A549 (cell line): ENCODE data around the gene BCAS3. TPM values are rescaled to one million over a fixed set of nuclear protein-coding genes. Genes with fewer than 3 reads are reported as not detected.

Experiments
- ATAC-seq, 2 experiments: fragments of 200-7000 bp in 1 of 2; fragments of >200 bp in 1 of 2; cut with Nextera tagmentation in 1 of 2; cut with Tn5 transposase in 1 of 2; 3 replicates each; pipeline versions ENCODE4 v1.8.0 to v1.9.1; 2018 to 2020; ENCODE audit warnings: mild to moderate bottlenecking in 1 of 2, moderate library complexity in 1 of 2
- CTCF ChIA-PET: fragments of 300-600 bp; sonication (Branson Sonifier 250); formaldehyde crosslinking; extraction: SDS; loops from one replicate; lab custom pipeline; 2021; ENCODE audit warnings: antibody characterized with exemption, inconsistent platforms; lab: Yijun Ruan, JAX
- POLR2A ChIA-PET: fragments of 350-600 bp; formaldehyde crosslinking; extraction: SDS; loops from one replicate; lab custom pipeline; 2021; ENCODE audit warnings: antibody characterized with exemption, inconsistent platforms; lab: Yijun Ruan, JAX
- DNase-seq, 2 experiments: peaks; one replicate each; pipeline versions ENCODE4 v3.0.0 to v3.0.0-alpha.2; 2011 to 2016; ENCODE audit warnings: low read depth in 1 of 2, low spot score in 1 of 2
- FAIRE-seq: peaks from 2 replicates; lab custom pipeline; 2011; peaks lifted over from hg19 to GRCh38; lab: Jason Lieb, UNC
- H3K27ac ChIP-seq, 2 experiments: fragments of >200 bp; sonication (Bioruptor Twin); formaldehyde crosslinking; 3 replicates each; pipeline ENCODE4 v1.5.1; 2016 to 2017
- H3K4me1 ChIP-seq: fragments of >200 bp; sonication (Bioruptor Twin); formaldehyde crosslinking; 3 replicates; pipeline ENCODE4 v1.6.1; 2016
- H3K4me2 ChIP-seq: fragments of >200 bp; sonication (Bioruptor Twin); formaldehyde crosslinking; 3 replicates; pipeline ENCODE4 v1.6.1; 2016
- H3K4me3 ChIP-seq: fragments of >200 bp; sonication (Bioruptor Twin); formaldehyde crosslinking; 3 replicates; pipeline ENCODE4 v1.5.1; 2016
- H3K9me3 ChIP-seq: fragments of >200 bp; sonication (Bioruptor Twin); formaldehyde crosslinking; 3 replicates; pipeline ENCODE4 v1.6.1; 2016
- BHLHE40 ChIP-seq: IDR thresholded peaks from 2 replicates; pipeline ENCODE4 v1.6.1; 2012; ENCODE audit warnings: low read depth, low read length, inconsistent platforms
- CBX8 ChIP-seq: fragments of 200-600 bp; sonication (generic); IDR thresholded peaks from 2 replicates; pipeline ENCODE4 v1.6.1; 2016
- CEBPB ChIP-seq, 2 experiments: fragments of >200 bp in 1 of 2; sonication (Bioruptor Twin) in 1 of 2; formaldehyde crosslinking in 1 of 2; IDR thresholded peaks; 2 replicates each; pipeline ENCODE4 v1.6.1; 2012 to 2016
- CHD2 ChIP-seq: fragments of 150-350 bp; IDR thresholded peaks from 2 replicates; pipeline ENCODE4 v1.6.1; 2014; ENCODE audit warnings: low read length; ENCODE audit not compliant: partially characterized antibody
- CHD4 ChIP-seq: fragments of 200-600 bp; sonication (generic); IDR thresholded peaks from 2 replicates; pipeline ENCODE4 v1.6.1; 2016; ENCODE audit warnings: antibody characterized with exemption, mild to moderate bottlenecking, borderline replicate concordance
- ESRRA ChIP-seq: fragments of 150-350 bp; IDR thresholded peaks from 2 replicates; pipeline ENCODE4 v1.6.1; 2014; ENCODE audit warnings: mild to moderate bottlenecking, low read length, borderline replicate concordance
- FOXS1 ChIP-seq: fragments of 250-450 bp; sonication (Bioruptor Pico); IDR thresholded peaks from 2 replicates; pipeline ENCODE4 v1.5.0; 2020; ENCODE audit warnings: mild to moderate bottlenecking, moderate library complexity
- HEYL ChIP-seq: fragments of 250-450 bp; sonication (Bioruptor Pico); IDR thresholded peaks from 2 replicates; pipeline ENCODE4 v1.8.0; 2021; ENCODE audit warnings: mild to moderate bottlenecking, moderate library complexity
- HOXA7 ChIP-seq: fragments of 250-450 bp; sonication (Bioruptor Pico); IDR thresholded peaks from 2 replicates; pipeline ENCODE4 v1.5.0; 2020; ENCODE audit warnings: mild to moderate bottlenecking, moderate library complexity
- HOXB13 ChIP-seq: fragments of 250-450 bp; sonication (Bioruptor Pico); IDR thresholded peaks from 2 replicates; pipeline ENCODE4 v1.5.0; 2020; ENCODE audit warnings: low read depth, mild to moderate bottlenecking, moderate library complexity
- HOXB5 ChIP-seq: fragments of 250-450 bp; sonication (Bioruptor Pico); IDR thresholded peaks from 2 replicates; pipeline ENCODE4 v1.5.0; 2020; ENCODE audit warnings: mild to moderate bottlenecking, moderate library complexity
- KDM1A ChIP-seq: fragments of 200-600 bp; sonication (generic); IDR thresholded peaks from 2 replicates; pipeline ENCODE4 v1.6.1; 2016; ENCODE audit warnings: low read depth, mild to moderate bottlenecking
- MAZ ChIP-seq: fragments of 150-350 bp; IDR thresholded peaks from 2 replicates; pipeline ENCODE4 v1.6.1; 2014; ENCODE audit warnings: antibody characterized with exemption, low read depth, low read length, borderline replicate concordance
- MYC ChIP-seq: IDR thresholded peaks from 2 replicates; pipeline ENCODE4 v1.6.1; 2012; ENCODE audit warnings: mild to moderate bottlenecking, inconsistent platforms, low read length, improper control_type of control experiment, borderline replicate concordance
- NFE2L2 ChIP-seq: fragments of 150-350 bp; conservative IDR thresholded peaks from 2 replicates; pipeline ENCODE4 v1.6.1; 2014; ENCODE audit warnings: low read length
- NPAS2 ChIP-seq: fragments of 250-450 bp; sonication (Bioruptor Pico); IDR thresholded peaks from 2 replicates; pipeline ENCODE4 v1.8.0; 2022; ENCODE audit warnings: mild to moderate bottlenecking, moderate library complexity, borderline replicate concordance
- POLR2AphosphoS2 ChIP-seq: conservative IDR thresholded peaks from 2 replicates; pipeline ENCODE4 v1.6.1; 2012; ENCODE audit warnings: low read length, improper control_type of control experiment, inconsistent platforms
- RARB ChIP-seq: fragments of 250-450 bp; sonication (Bioruptor Pico); IDR thresholded peaks from 2 replicates; pipeline ENCODE4 v1.8.0; 2021; ENCODE audit warnings: mild to moderate bottlenecking, moderate library complexity
- SMC3 ChIP-seq: fragments of >200 bp; sonication (Bioruptor Twin); formaldehyde crosslinking; IDR thresholded peaks from 3 replicates; pipeline ENCODE4 v1.6.1; 2018; ENCODE audit warnings: inconsistent platforms
- SREBF2 ChIP-seq: fragments of 450-650 bp; IDR thresholded peaks from 2 replicates; pipeline ENCODE4 v1.6.1; 2014; ENCODE audit warnings: mild to moderate bottlenecking, moderate library complexity
- ZFP36 ChIP-seq: fragments of 450-650 bp; IDR thresholded peaks from 2 replicates; pipeline ENCODE4 v1.6.1; 2014; ENCODE audit warnings: borderline replicate concordance; ENCODE audit not compliant: partially characterized antibody
- ZNF302 ChIP-seq: fragments of 250-450 bp; sonication (Bioruptor Pico); IDR thresholded peaks from 2 replicates; pipeline ENCODE4 v1.9.0; 2021; ENCODE audit warnings: inconsistent platforms, mild to moderate bottlenecking, moderate library complexity
- ZSCAN20 ChIP-seq: fragments of 250-450 bp; sonication (Bioruptor Pico); IDR thresholded peaks from 2 replicates; pipeline ENCODE4 v1.8.0; 2022; ENCODE audit warnings: mild to moderate bottlenecking, moderate library complexity
- WGBS: methylation state at CpG from one replicate; pipeline ENCODE4 v1.1.6; 2017; ENCODE audit errors: missing lambda C conversion rate; 5-methylcytosine and 5-hydroxymethylcytosine counted together
- polyA plus RNA-seq, 4 experiments: library from polyadenylated mRNA; depleted of rRNA in 3 of 4; stranded (reverse); fragments of >200 nt; fragmentation: RNase III in 1 of 4; extraction: RNeasy Plus Mini Kit Qiagen cat#74134 plus additional on column Dnase treatment in 1 of 4; gene quantifications; 2 replicates in 3 of 4; 3 replicates in 1 of 4; pipeline ENCODE4 v1.2.3, GENCODE V29; 2011 to 2017
- TF ChIP-seq, protein P1 (sequence below): IDR thresholded peaks from 2 replicates; pipeline ENCODE4 v1.6.1; 2012; ENCODE audit warnings: low read depth, borderline replicate concordance
- TF ChIP-seq, protein P2 (sequence below): fragments of >200 bp; sonication (Bioruptor Twin); formaldehyde crosslinking; IDR thresholded peaks from 2 replicates; pipeline ENCODE4 v1.6.1; 2016
- TF ChIP-seq, protein P3 (sequence below): fragments of 450-650 bp; IDR thresholded peaks from 2 replicates; pipeline ENCODE4 v1.6.1; 2014; ENCODE audit warnings: antibody characterized with exemption
- TF ChIP-seq, protein P4 (sequence below): fragments of >200 bp; sonication (Bioruptor Twin); formaldehyde crosslinking; IDR thresholded peaks from 3 replicates; pipeline ENCODE4 v1.6.1; 2016
- TF ChIP-seq, protein P5 (sequence below): IDR thresholded peaks from 2 replicates; pipeline ENCODE4 v1.6.1; 2012

Gene BCAS3
- polyA plus RNA-seq, 2 of the 4 experiments (the other 2 are of a cell fraction), result 14.7 to 43.4 TPM

DNA sequence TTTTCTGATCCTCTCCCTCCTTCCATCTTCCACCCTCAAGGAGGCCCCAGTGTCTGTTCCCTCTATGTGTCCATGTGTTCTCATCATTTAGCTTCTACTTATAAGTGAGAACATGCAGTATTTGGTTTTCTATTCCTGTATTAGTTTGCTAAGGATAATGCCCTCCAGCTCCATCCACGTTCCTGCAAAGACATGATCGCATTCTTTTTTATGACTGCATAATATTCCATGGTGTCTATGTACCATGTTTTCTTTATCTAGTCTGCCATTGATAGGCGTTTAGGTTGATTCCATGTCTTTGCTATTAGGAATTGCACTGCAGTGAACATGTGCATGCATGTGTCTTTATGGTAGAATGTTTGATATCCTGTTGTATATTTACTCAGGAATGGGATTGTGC is 275.1 kb downstream of the BCAS3 start:
- no peak for TF ChIP-seq HOXB5 (CRISPR knock-in tag)
- TF ChIP-seq FOXS1, result no peak
- TF ChIP-seq SREBF2, result no peak
- TF ChIP-seq BHLHE40, result no peak
- TF ChIP-seq, all 56 proteins: peak for 0
- ATAC-seq (no peak), DNase-seq (no peak), FAIRE-seq (no peak)
- H3K9me3 ChIP-seq, result 0 out of 3 replicates have a peak, but pooled peaks cover 2% of the 10 kb centered on the region
- 70% methylated on average over 3 of the region's 3 CpGs for WGBS
- no peak overlapping the region for H3K4me3 ChIP-seq
- no peak overlapping the region for H3K27ac ChIP-seq
- CTCF ChIA-PET, result interaction anchor here (0.8 to 1.4 kb wide), 2 partner anchors 14 to 18 kb away, joined by 3 read pairs; no protein-coding TSS in a partner anchor
- no peak overlapping the region for H3K4me2 ChIP-seq
- no peaks in the 10 kb centered on the region for H3K4me1 ChIP-seq
- POLR2A ChIA-PET, result no interaction called here

DNA sequence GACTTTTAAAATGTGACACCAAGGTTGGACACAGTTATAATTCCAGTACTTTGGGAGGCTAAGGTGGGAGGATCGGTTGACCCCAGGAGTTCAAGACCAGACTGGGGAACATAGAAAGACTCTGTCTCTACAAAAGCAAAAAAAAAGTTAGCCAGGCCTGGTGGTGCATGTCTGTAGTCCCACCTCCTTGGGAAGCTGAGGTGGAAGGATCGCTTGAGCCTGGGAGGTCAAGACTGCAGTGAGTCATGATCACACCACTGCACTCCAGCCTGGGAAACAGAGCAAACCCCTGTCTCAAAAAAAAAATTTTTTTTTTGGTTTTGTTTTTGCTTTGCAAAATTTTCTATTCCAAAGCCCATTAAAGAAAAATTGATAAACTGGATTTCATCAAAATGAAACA is 281.4 kb downstream of the BCAS3 start:
- no peak for ATAC-seq
- peak overlapping the region; percentile 9; the same call in 1 of the 3 replicates for H3K4me2 ChIP-seq
- WGBS, result 78% methylated on average over 2 of the region's 2 CpGs
- ChIA-PET CTCF (no interaction called here), POLR2A (no interaction called here)
- no peak overlapping the region for H3K4me3 ChIP-seq
- TF ChIP-seq SMC3 (no peak), SREBF2 (no peak), NFE2L2 (no peak), ZFP36 (no peak), NPAS2 (CRISPR knock-in tag) (no peak), HOXB13 (CRISPR knock-in tag) (no peak), POLR2AphosphoS2 (no peak), KDM1A (no peak), ESRRA (no peak), MYC (no peak), CHD2 (no peak), HOXA7 (CRISPR knock-in tag) (no peak), MAZ (no peak), RARB (CRISPR knock-in tag) (no peak), CHD4 (no peak), ZNF302 (CRISPR knock-in tag) (no peak), BHLHE40 (no peak), CBX8 (no peak)
- TF ChIP-seq, protein P1, sequence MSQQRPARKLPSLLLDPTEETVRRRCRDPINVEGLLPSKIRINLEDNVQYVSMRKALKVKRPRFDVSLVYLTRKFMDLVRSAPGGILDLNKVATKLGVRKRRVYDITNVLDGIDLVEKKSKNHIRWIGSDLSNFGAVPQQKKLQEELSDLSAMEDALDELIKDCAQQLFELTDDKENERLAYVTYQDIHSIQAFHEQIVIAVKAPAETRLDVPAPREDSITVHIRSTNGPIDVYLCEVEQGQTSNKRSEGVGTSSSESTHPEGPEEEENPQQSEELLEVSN, result no peak
- TF ChIP-seq, protein P2, sequence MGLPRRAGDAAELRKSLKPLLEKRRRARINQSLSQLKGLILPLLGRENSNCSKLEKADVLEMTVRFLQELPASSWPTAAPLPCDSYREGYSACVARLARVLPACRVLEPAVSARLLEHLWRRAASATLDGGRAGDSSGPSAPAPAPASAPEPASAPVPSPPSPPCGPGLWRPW, result no peak
- no peak for FAIRE-seq
- H3K4me1 ChIP-seq, result peaks cover 15% of the 10 kb centered on the region; the same call in 2 of the 3 replicates
- peaks cover 5% of the 10 kb centered on the region; the same call in 2 of the 3 replicates for H3K9me3 ChIP-seq
- DNase-seq, result no peak
- H3K27ac ChIP-seq, result no peak overlapping the region

DNA sequence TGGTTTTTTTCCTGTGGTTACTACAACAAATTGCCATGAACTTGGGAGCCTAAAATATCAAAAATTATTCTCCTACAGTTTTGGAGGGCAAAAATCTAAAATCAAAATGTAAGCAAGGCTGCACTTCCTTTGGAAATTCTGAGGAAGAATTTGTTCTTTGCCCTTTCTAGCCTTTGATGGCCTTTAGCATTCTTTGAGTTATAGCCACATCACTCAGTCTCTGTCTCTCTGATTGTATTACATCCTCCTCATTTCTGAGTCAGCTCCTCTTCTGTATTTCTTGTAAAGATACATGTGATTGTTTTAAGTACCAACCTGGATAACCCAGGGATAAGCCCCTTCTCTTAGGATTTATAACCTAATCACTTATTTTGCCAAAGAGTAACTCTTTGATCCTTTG is 282.0 kb downstream of the BCAS3 start:
- no peak overlapping the region for H3K27ac ChIP-seq
- no peak for TF ChIP-seq MAZ
- no peak for TF ChIP-seq HEYL (CRISPR knock-in tag)
- TF ChIP-seq, protein P3, sequence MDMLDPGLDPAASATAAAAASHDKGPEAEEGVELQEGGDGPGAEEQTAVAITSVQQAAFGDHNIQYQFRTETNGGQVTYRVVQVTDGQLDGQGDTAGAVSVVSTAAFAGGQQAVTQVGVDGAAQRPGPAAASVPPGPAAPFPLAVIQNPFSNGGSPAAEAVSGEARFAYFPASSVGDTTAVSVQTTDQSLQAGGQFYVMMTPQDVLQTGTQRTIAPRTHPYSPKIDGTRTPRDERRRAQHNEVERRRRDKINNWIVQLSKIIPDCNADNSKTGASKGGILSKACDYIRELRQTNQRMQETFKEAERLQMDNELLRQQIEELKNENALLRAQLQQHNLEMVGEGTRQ, result no peak
- TF ChIP-seq BHLHE40, result no peak
- TF ChIP-seq, protein P4, sequence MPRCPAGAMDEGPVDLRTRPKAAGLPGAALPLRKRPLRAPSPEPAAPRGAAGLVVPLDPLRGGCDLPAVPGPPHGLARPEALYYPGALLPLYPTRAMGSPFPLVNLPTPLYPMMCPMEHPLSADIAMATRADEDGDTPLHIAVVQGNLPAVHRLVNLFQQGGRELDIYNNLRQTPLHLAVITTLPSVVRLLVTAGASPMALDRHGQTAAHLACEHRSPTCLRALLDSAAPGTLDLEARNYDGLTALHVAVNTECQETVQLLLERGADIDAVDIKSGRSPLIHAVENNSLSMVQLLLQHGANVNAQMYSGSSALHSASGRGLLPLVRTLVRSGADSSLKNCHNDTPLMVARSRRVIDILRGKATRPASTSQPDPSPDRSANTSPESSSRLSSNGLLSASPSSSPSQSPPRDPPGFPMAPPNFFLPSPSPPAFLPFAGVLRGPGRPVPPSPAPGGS, result no peak
- TF ChIP-seq ZFP36, result no peak
- TF ChIP-seq CHD4, result no peak
- TF ChIP-seq, protein P5, sequence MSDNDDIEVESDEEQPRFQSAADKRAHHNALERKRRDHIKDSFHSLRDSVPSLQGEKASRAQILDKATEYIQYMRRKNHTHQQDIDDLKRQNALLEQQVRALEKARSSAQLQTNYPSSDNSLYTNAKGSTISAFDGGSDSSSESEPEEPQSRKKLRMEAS, result no peak
- TF ChIP-seq CEBPB (IDR thresholded peaks at IDR 0.05), result no peak
- no peak for TF ChIP-seq POLR2AphosphoS2
- no peak for TF ChIP-seq ZSCAN20 (CRISPR knock-in tag)
- FAIRE-seq (peak; percentile 13), ATAC-seq (no peak), DNase-seq (no peak)
- H3K4me2 ChIP-seq, result peak overlapping the region; percentile 9; the same call in 1 of the 3 replicates
- H3K4me1 ChIP-seq, result peaks cover 15% of the 10 kb centered on the region; the same call in 2 of the 3 replicates
- peaks cover 4% of the 10 kb centered on the region; the same call in 2 of the 3 replicates for H3K9me3 ChIP-seq
- no peak overlapping the region for H3K4me3 ChIP-seq
- CTCF ChIA-PET, result interaction anchor here (0.6 kb wide), 1 partner anchor 9 kb away, joined by 3 read pairs; no protein-coding TSS in a partner anchor
- POLR2A ChIA-PET, result no interaction called here
